ENCODE data around the gene MAML3. TPM values are rescaled to one million over a fixed set of nuclear protein-coding genes. Genes with fewer than 3 reads are reported as not detected.

MAML3 gene
- total RNA-seq, 2 donors from 2014 or later = 9.3 to 10.1 TPM

DNA sequence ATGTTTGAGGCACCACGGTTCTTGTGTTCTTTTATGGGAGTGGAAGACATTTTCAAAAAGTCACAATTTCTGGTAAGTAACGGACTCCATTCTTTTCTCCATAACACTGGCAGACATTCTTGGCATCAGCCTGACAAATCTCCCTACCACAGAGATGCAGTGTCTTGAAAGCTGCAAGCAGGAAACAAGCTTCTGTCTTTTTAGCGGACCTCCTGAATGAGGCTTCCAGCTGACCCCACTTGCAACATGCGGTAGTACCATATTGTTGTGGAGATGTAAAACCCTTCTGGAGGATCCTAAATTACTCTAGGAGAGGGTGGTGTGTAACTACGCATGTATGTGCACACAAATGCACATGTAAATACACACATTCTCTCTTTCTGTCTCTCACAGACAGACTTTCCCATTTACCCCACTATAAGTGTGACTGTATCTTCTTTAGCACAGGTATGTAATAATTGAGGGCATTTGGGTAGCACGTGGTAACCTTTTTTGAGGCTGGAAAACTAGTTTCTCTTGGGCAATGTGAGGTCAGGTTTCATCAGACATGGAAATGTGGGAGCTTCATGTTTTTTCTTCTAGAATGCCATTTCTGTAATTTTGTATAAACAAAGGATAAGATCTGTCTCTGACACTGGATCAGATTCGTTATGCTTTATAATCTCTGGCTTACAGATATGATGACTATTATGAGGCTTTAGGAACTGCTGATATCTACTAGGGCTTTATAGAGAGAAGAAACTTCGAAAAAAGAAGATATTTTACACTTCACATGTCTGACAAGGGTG is 358.3 kb downstream of the MAML3 start:
- Histone ChIP-seq H3K9ac (ENCODE audit: low read depth in 2 of 2, low read length in 2 of 2) (no peak overlapping the region), H3K4me3 (no peak overlapping the region), H3K4me1 (no peaks in the 10 kb centered on the region), H3K9me3 (no peaks in the 10 kb centered on the region), H3K27ac (no peak overlapping the region), H3K27me3 (no peaks in the 10 kb centered on the region), H3K36me3 (no peaks in the 10 kb centered on the region)
- intact Hi-C loops (cut with DNase I) = no loop called here
- no peak for DNase-seq
- TF ChIP-seq, protein P1, sequence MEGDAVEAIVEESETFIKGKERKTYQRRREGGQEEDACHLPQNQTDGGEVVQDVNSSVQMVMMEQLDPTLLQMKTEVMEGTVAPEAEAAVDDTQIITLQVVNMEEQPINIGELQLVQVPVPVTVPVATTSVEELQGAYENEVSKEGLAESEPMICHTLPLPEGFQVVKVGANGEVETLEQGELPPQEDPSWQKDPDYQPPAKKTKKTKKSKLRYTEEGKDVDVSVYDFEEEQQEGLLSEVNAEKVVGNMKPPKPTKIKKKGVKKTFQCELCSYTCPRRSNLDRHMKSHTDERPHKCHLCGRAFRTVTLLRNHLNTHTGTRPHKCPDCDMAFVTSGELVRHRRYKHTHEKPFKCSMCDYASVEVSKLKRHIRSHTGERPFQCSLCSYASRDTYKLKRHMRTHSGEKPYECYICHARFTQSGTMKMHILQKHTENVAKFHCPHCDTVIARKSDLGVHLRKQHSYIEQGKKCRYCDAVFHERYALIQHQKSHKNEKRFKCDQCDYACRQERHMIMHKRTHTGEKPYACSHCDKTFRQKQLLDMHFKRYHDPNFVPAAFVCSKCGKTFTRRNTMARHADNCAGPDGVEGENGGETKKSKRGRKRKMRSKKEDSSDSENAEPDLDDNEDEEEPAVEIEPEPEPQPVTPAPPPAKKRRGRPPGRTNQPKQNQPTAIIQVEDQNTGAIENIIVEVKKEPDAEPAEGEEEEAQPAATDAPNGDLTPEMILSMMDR (IDR thresholded peaks at IDR 0.05) = no peak

DNA sequence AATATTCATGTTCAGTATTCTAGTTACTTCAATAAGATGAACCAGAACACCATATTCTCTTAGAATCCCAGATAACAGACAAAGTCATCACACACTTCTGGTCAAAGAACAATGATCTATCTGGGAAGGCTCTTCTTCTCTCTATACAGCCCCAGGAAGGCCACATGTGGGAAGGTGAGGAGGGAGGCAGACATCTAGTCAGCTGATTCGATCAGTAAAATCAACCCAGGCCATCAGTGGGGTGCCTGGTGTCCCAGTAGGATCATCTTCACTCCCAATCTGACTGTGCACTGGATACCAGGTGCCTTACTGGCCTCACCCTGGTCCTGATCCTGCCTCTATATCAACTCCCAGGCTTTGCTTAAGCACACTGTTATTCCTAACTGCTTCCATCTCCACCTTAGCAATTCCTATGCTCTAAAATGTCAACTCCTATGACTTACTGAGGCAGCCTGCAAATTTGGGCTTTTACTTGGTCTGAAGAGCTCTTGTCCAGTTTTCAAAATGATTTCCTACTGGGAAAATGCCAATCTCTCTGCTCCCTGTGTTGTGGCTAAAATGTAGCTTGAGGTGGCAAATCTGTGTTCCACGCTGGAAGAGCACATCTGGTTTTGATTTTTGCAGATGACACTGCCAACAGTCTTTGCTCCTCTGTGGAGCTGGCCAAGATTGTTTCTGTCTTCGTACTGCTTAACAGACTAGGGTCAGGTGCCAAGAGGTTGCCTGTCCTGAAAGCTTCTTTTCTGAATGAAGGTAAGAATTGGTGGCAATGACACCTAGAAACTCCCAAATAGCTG is 359.6 kb downstream of the MAML3 start:
- no peaks in the 10 kb centered on the region for H3K27me3 ChIP-seq
- H3K36me3 ChIP-seq = no peaks in the 10 kb centered on the region
- no peak for DNase-seq
- H3K4me3 ChIP-seq = no peak overlapping the region
- H3K27ac ChIP-seq = no peak overlapping the region
- H3K9me3 ChIP-seq = no peaks in the 10 kb centered on the region
- H3K9ac ChIP-seq (ENCODE audit: low read depth in 2 of 2, low read length in 2 of 2) = no peak overlapping the region
- TF ChIP-seq, protein P1 (IDR thresholded peaks at IDR 0.05) = no peak
- H3K4me1 ChIP-seq = no peaks in the 10 kb centered on the region
- intact Hi-C loops (cut with DNase I) = no loop called here

DNA sequence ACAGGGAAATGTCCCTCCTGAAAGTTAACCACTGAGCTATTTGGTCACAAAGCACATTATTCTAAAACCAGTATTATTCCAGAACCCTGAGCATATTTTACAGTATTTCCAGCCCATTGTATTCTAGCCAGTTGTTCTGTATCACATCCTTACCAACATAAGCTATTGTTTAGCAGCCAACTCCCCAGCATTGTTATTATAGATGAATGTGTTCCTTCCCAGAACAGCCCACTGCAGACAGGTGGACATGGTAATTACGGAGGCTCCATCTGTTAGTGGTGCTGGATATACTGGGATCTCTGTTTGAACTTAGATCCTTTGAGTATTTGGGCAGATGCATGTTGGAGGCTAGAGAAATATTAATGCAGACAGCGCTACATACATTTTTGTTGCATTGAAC is 362.3 kb downstream of the MAML3 start:
- TF ChIP-seq, protein P1 (IDR thresholded peaks at IDR 0.05) = no peak
- Histone ChIP-seq H3K36me3 (no peaks in the 10 kb centered on the region), H3K4me1 (no peaks in the 10 kb centered on the region), H3K4me3 (no peak overlapping the region), H3K27ac (no peak overlapping the region), H3K27me3 (no peaks in the 10 kb centered on the region), H3K9ac (ENCODE audit: low read depth in 2 of 2, low read length in 2 of 2) (no peak overlapping the region), H3K9me3 (no peaks in the 10 kb centered on the region)
- intact Hi-C loops (cut with DNase I) = no loop called here
- no peak for DNase-seq

DNA sequence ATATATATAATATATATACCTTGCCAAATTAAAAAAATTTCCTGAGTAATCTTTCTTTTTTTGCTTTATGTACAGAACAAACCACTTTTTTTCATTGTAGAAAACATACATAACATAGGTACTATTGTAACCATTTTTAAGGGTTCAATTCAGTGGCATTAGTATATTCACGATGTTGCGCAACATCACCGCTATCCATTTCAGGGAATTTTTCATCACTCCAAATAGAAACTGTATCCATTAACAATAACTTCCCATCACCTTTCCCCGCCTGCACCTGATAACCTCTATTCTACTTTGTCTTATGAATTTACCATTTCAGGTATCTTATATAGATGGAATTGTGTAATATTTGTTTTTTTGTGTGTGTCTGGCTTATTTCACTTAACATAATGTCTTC is 363.7 kb downstream of the MAML3 start:
- intact Hi-C loops (cut with DNase I) = no loop called here
- Histone ChIP-seq H3K27me3 (no peaks in the 10 kb centered on the region), H3K27ac (no peak overlapping the region), H3K4me1 (no peaks in the 10 kb centered on the region), H3K36me3 (no peaks in the 10 kb centered on the region), H3K9ac (ENCODE audit: low read depth in 2 of 2, low read length in 2 of 2) (no peak overlapping the region), H3K4me3 (no peak overlapping the region), H3K9me3 (no peaks in the 10 kb centered on the region)
- TF ChIP-seq, protein P1 (IDR thresholded peaks at IDR 0.05) = no peak
- DNase-seq = no peak

DNA sequence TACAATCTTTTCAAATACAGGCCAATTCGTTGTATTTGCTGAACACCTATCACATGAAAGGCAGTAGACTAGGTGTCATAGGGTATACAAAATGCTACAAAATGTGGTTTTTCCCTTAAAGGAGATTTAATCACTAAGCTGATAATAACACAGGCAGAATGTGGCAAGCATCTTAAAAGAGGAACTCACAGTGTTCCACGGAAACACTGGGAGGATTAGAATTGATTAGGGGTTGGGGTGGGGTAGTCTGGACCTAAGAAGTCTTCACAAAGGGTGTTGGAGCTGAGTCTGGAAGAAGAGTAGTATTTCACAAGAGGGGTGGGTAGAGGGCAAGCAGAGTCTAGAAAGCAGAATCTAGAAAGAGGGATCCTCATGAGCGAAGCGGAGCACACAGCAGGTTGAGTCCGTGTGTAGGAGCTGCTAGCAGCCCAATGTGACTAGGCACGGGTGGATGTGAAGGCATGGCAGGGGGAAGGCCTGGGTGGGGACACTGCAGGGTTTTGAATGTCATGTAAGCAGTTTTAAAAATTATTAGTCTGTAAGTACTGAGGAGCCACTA is 364.8 kb downstream of the MAML3 start:
- Histone ChIP-seq H3K36me3 (no peaks in the 10 kb centered on the region), H3K4me3 (no peak overlapping the region), H3K27me3 (no peaks in the 10 kb centered on the region), H3K9me3 (no peaks in the 10 kb centered on the region), H3K4me1 (no peaks in the 10 kb centered on the region), H3K9ac (ENCODE audit: low read depth in 2 of 2, low read length in 2 of 2) (no peak overlapping the region), H3K27ac (no peak overlapping the region)
- no peak for DNase-seq
- TF ChIP-seq, protein P1 (IDR thresholded peaks at IDR 0.05) = no peak
- intact Hi-C loops (cut with DNase I) = no loop called here
